BE2C (cell line): ENCODE measurements around the gene TNFAIP8.
"Not testable (repeated sequence)": the region's sequence is repeated elsewhere in the genome, so short reads cannot be mapped to it uniquely, and the experiment has no call there.

Experiments used
- DNase-seq: peaks from one replicate; pipeline ENCODE4 v3.0.0-alpha.2; 2020
- H3K27me3 ChIP-seq: fragments of 250-450 bp; sonication (Bioruptor Pico); 2 replicates; pipeline ENCODE4 v1.5.1; 2020; ENCODE audit warnings: mild to moderate bottlenecking
- H3K36me3 ChIP-seq: fragments of 250-450 bp; sonication (Bioruptor Pico); 2 replicates; pipeline ENCODE4 v1.5.1; 2020; ENCODE audit warnings: mild to moderate bottlenecking
- H3K4me1 ChIP-seq: fragments of 250-450 bp; sonication (Bioruptor Pico); 2 replicates; pipeline ENCODE4 v1.5.1; 2020
- H3K4me3 ChIP-seq: 2 replicates; pipeline ENCODE4 v1.5.1; 2011; ENCODE audit warnings: low read depth, low read length
- H3K9me3 ChIP-seq: fragments of 250-450 bp; sonication (Bioruptor Pico); 2 replicates; pipeline ENCODE4 v1.5.1; 2020
- TF ChIP-seq, protein P1 (sequence below): IDR thresholded peaks from 2 replicates; pipeline ENCODE4 v1.5.1; 2012; ENCODE audit warnings: mild to moderate bottlenecking, low read depth, low read length

The TNFAIP8 gene

DNA sequence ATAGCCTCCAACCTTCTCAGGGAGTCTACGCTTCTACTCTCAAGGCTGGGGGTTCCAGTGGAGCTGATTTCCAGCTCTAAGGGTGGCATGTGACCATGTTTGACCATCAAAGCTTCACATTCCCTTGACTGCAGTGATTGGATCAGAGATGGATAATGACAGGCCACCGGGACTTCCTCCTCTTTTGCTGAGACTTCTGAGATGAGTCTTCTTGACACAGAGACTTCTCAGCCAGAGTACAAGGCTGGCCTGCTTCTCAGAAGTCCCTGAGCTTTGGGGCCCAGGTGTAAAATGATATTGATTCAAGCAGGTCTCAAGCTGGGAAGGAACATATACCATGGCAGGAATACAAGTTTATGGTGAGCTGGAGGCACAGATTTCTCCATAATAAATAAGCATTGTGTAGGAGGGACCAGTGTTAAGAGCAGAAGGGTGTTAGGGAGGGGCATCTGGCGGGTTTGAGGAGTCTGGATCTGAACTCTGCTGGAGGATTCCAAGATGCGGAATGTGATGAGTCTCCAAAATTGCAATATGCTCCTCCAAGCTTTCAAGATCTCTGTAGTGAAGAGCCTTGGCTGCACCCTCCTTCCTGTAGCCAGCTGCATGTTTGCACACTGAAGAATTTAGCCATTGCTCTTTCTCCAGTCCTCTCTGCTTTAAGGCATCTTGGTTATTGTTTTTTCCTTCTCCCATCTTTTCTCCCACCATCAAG is 54.8 kb downstream of the TNFAIP8 start:
- Histone ChIP-seq H3K9me3 (no peaks in the 10 kb centered on the region), H3K27me3 (no peaks in the 10 kb centered on the region), H3K4me1 (no peaks in the 10 kb centered on the region), H3K4me3 (no peak overlapping the region), H3K36me3 (no peaks in the 10 kb centered on the region)
- TF ChIP-seq, protein P1, sequence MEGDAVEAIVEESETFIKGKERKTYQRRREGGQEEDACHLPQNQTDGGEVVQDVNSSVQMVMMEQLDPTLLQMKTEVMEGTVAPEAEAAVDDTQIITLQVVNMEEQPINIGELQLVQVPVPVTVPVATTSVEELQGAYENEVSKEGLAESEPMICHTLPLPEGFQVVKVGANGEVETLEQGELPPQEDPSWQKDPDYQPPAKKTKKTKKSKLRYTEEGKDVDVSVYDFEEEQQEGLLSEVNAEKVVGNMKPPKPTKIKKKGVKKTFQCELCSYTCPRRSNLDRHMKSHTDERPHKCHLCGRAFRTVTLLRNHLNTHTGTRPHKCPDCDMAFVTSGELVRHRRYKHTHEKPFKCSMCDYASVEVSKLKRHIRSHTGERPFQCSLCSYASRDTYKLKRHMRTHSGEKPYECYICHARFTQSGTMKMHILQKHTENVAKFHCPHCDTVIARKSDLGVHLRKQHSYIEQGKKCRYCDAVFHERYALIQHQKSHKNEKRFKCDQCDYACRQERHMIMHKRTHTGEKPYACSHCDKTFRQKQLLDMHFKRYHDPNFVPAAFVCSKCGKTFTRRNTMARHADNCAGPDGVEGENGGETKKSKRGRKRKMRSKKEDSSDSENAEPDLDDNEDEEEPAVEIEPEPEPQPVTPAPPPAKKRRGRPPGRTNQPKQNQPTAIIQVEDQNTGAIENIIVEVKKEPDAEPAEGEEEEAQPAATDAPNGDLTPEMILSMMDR: no peak
- DNase-seq: no peak

DNA sequence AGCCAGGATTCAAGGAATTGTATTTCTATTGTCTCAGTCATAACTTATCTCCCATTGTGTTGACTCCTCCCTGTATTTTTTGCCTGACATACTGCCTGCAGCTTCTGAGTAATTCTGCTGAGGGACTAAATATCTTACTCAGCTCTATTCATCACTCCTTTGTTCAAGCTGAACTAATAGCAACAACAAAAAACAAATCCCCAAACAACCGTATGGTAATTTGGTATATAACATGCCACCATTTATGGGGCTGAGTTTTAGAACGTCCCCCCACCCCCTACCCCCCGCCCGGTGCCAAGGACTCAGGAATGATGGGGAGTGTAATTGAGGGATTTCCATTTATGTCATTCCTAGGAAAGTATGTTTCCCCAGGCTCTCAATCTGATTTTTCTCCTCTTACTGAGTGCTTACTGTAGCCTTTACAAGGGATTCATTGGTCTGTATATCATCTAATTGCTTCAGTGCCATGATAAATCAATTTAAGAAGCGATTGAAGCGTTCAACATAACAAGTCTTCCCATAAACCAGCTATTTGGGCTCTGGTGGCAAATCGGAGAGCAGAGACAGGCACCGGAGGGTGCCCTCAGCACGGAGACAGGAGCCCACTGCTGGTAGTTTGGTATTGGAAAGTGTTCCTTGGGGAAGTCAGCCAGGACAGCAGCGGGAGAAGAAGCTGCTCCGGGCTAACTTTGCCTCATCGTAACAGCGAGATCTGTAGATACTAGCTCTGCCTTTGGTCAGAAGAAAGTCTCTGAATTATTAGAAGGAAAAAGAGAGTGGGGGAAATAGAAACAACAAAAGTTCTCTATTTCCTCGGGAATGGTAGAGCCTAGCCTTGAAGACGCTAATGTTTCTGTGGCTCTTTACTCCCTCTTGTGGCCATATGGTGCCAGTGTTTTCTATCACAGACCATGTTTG is 55.8 kb downstream of the TNFAIP8 start:
- H3K4me3 ChIP-seq: peak overlapping the region; percentile 52
- peak; percentile 42 for DNase-seq
- H3K4me1 ChIP-seq: no peaks in the 10 kb centered on the region
- no peaks in the 10 kb centered on the region for H3K27me3 ChIP-seq
- H3K9me3 ChIP-seq: no peaks in the 10 kb centered on the region
- no peaks in the 10 kb centered on the region for H3K36me3 ChIP-seq
- TF ChIP-seq, protein P1: peak; percentile 92

DNA sequence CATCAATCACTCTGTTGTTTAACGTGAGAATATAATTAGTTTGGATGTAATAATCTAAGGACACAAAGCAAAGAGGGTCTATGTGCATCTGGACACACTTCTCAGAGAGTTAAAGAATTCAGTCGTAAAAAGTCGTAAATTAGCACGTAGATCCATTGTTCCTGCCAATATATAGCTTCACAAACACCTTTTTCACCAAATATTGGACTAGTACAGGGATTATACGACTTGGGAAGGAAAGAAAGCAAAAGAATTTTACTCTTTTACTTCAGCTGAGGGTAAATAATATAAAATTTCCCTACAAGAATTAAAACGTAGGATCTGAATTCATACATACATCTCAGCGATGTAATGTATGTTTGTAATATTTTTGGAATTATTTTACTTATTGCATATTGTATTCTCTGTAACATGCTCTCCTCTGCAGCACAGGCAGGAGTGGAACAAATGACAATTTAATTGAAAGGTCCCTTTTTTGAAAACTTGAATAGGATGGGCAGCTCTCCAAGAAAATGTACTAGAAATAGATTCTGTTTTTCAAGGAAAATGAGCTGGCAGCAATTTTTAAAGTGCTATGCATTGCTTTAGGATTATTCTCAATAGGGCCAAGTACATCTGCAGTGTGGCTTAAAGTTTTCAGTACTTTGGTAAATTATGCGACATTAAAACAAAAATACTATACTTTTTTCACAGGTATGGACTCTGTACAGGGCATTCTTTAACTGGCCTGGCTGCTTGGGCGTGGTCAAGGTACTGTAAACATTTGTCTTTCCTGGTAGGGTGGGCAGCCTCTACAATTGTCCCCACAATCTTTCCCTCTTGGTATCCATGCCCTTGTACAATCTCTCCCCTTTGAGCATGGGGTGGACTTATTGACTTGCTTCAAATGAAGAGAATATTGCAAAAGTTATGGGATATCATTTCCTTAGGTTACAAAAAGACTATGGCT is 56.7 kb downstream of the TNFAIP8 start:
- no peaks in the 10 kb centered on the region for H3K4me1 ChIP-seq
- no peaks in the 10 kb centered on the region for H3K27me3 ChIP-seq
- no peak for DNase-seq
- no peaks in the 10 kb centered on the region for H3K36me3 ChIP-seq
- peak overlapping the region; percentile 52 for H3K4me3 ChIP-seq
- H3K9me3 ChIP-seq: no peaks in the 10 kb centered on the region
- TF ChIP-seq, protein P1: no peak

DNA sequence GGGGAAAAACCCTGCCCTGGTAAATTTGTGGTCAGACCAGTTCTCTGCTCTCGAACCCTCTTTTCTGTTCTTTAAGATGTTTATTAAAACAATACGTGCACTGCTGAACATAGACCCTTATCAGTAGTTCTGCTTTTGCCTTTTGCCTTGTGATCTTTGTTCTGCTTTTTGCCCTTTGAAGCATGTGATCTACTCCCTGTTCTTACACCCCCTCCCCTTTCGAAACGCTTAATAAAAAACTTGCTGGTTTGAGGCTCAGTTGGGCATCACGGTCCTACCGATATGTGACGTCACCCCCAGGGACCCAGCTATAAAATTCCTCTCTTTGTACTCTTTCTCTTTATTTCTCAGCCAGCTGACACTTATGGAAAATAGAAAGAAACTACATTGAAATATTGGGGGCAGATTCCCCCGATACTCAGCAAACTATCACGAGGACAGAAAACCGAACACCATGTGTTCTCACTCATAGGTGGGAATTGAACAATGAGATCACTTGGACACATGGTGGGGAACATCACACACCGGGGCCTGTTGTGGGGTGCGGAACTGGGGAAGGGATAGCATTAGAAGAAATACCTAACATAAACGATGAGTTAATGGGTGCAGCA is 58.4 kb downstream of the TNFAIP8 start:
- H3K9me3 ChIP-seq, H3K4me1 ChIP-seq, DNase-seq, H3K36me3 ChIP-seq, H3K4me3 ChIP-seq, H3K27me3 ChIP-seq: not testable (repeated sequence)

DNA sequence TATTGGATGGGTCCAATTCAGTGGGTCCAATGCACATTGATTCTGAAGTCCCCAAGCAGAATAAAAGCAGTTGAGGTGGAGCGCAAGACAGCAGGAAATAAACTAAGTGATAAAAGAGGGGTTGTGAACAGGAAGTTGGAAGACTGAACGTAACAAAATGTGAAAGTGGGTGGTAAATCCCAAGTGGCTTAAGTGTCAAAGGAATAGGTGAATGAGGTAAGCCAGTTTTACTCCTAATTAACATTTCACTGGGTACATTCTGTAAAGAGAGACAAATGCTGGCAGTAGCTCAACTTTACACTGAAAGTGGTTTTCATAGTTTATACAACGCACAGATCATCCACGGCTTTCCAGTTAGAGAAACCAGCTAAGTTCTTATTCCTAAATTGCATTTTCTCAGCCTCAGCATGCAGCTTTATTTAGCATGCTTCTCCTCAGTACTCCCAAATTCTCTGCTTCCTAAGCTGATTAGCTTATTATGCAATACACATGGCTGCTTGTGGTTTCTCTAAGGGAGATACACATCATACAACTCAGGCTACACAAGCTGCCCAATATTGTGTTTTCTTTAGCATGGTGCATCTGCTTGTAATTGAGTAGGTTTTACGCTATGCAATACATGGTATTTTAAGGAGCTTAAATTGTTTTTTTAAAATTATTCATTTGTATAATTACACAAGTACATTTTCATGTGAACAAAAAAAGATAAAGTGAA is 62.2 kb downstream of the TNFAIP8 start:
- TF ChIP-seq, protein P1: no peak
- no peaks in the 10 kb centered on the region for H3K9me3 ChIP-seq
- DNase-seq: no peak
- H3K4me3 ChIP-seq: no peak overlapping the region
- no peaks in the 10 kb centered on the region for H3K36me3 ChIP-seq
- H3K27me3 ChIP-seq: no peaks in the 10 kb centered on the region
- no peaks in the 10 kb centered on the region for H3K4me1 ChIP-seq
